ENCODE measurements around the gene TOR1B.
A peak's percentile ranks its signal among the peaks of the same experiment; 100 is the strongest.

Gene TOR1B

GRCh38 chr9:129813661-129814060 is 10.7 kb downstream of the TOR1B start:
- DNase-seq (ENCODE audit: low read depth, low spot score), result no peak
- no peak for TF ChIP-seq CTCF (IDR thresholded peaks at IDR 0.05; ENCODE audit: insufficient read depth, low read length, missing control alignments)
- POLR2A ChIA-PET, result no interaction called here
- CTCF ChIA-PET, result interaction anchor here (1.5 kb wide), 1 partner anchor 10 kb away, joined by 3 read pairs; no protein-coding TSS in a partner anchor
- H3K4me3 ChIP-seq (ENCODE audit: low read depth, low read length), result no peak overlapping the region

- ChIA-PET POLR2A (no interaction called here), CTCF (no interaction called here)
- TF ChIP-seq CTCF (IDR thresholded peaks at IDR 0.05; ENCODE audit: insufficient read depth, low read length, missing control alignments), result no peak
- DNase-seq (ENCODE audit: low read depth, low spot score), result no peak
- H3K4me3 ChIP-seq (ENCODE audit: low read depth, low read length), result no peak overlapping the region
Measured at GRCh38 chr9:129814432-129815223, 11.6 kb downstream of the TOR1B start.

DNA sequence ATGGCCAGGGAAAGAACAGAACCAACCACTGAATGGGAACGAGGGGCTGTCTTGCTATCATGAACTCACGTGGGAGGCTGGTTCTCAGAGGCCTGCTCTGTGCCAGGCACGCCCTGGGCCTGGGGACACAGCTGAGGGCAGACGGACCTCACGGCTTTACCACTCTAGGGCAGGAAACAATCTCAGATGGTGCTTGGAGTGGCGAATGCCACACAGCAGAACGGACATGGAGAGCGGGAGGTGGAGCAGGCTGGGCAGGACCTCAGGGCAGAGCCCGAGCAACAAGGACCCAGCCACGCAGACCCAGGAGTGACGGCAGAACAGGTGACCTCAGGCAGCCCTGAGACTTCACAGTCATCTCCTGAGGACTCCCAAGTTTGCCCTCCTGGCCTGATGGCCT is 12.3 kb downstream of the TOR1B start:
- no peak for DNase-seq (ENCODE audit: low read depth, low spot score)
- TF ChIP-seq CTCF (IDR thresholded peaks at IDR 0.05; ENCODE audit: insufficient read depth, low read length, missing control alignments), result no peak
- ChIA-PET CTCF (no interaction called here), POLR2A (no interaction called here)
- no peak overlapping the region for H3K4me3 ChIP-seq (ENCODE audit: low read depth, low read length)

DNA sequence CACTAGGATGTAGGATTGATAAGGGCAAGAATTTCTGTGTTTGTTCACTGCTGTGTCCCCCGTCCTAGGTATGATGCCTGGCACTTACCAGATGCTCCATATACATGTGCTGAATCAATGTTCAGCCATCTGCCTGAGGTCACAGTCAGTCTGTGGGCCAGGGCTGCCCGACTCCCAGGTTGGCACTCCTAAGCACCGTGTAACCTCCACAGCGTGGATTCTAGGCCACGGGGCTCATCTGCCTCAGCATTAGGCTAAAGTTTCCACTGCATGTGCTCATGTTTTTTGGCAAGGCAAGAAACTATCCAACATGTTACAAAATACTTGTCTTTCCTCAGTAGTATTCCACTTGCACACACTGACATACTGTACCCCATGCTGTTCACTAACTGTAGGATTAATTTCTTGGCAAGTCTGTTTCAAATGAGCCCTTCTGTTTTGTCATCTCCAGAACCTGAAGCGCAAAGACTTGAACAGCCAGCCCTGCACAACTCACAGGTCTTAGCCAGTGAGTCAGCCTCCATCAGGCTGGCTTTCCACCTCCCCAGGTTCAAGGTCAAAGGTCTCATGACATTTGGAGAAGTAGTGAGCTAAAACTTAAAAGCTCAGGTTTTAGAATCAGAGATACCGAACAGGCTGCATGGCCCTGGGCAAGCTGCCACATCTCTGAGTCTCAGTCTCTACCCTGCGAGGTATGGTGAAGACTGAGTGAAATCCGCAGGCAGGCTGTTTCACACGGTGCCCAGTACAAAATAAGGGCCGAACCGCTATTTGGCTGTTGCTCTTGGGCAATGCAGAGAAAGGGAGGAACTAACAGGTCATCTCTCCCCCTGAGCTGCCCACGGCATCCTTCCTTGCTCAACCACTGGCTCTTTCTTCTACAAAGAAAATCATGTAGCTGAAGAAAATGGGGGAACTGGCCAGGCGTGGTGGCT is 13.8 kb downstream of the TOR1B start:
- ChIA-PET POLR2A (interaction anchor here (0.6 kb wide), 1 partner anchor 16 kb away, joined by 3 read pairs; no protein-coding TSS in a partner anchor), CTCF (no interaction called here)
- TF ChIP-seq CTCF (IDR thresholded peaks at IDR 0.05; ENCODE audit: insufficient read depth, low read length, missing control alignments), result no peak
- no peak for DNase-seq (ENCODE audit: low read depth, low spot score)
- H3K4me3 ChIP-seq (ENCODE audit: low read depth, low read length), result no peak overlapping the region

GRCh38 chr9:129822898-129823541 is 20.0 kb downstream of the TOR1B start:
- ChIA-PET CTCF (no interaction called here), POLR2A (no interaction called here)
- H3K4me3 ChIP-seq (ENCODE audit: low read depth, low read length), result peak overlapping the region; percentile 89
- no peak for TF ChIP-seq CTCF (IDR thresholded peaks at IDR 0.05; ENCODE audit: insufficient read depth, low read length, missing control alignments)
- no peak for DNase-seq (ENCODE audit: low read depth, low spot score)
